Naive thymus-derived CD8-positive, alpha-beta T cell (primary cell): ENCODE results near the gene MAST3. TPM values are rescaled to one million over a fixed set of nuclear protein-coding genes. Genes with fewer than 3 reads are reported as not detected.
"Not testable (repeated sequence)": the region's sequence is repeated elsewhere in the genome, so short reads cannot be mapped to it uniquely, and the experiment has no call there.

Experiments
- ATAC-seq, 2 donors: fragments of 150-1000 bp; cut with Tn5 transposase in 1 of 2; sonication (Bioruptor Pico), chemical (Tn5 transposase) in 1 of 2; 1 replicate in 1 of 2; 2 replicates in 1 of 2; pipeline ENCODE4 v1.10.0; 2021; ENCODE audit warnings: mild to moderate bottlenecking in 2 of 2, moderate library complexity in 2 of 2
- POLR2A ChIA-PET: fragments of 350-600 bp; sonication (Branson Sonifier 250); formaldehyde crosslinking; loops from one replicate; lab custom pipeline; 2021; ENCODE audit warnings: antibody characterized with exemption; lab: Charles Lee
- DNase-seq, 10 donors: peaks; one replicate each; pipeline versions ENCODE4 v3.0.0 to v3.0.0-alpha.2; 2020 to 2022
- H3K27ac Mint-ChIP-seq, 10 donors: one replicate each; pipeline ENCODE4 v1.8.0; 2020 to 2022; ENCODE audit warnings: mild to moderate bottlenecking in 10 of 10, mixed read lengths in 10 of 10, moderate library complexity in 4 of 10, inconsistent platforms in 1 of 10
- H3K27me3 Mint-ChIP-seq, 5 donors: one replicate each; pipeline ENCODE4 v1.8.0; 2021 to 2022; ENCODE audit warnings: mixed read lengths in 5 of 5
- H3K36me3 Mint-ChIP-seq, 3 donors: one replicate each; pipeline ENCODE4 v1.8.0; 2020 to 2022; ENCODE audit warnings: mixed read lengths in 3 of 3, mild to moderate bottlenecking in 2 of 3, inconsistent platforms in 1 of 3
- H3K4me1 Mint-ChIP-seq, 4 donors: one replicate each; pipeline ENCODE4 v1.8.0; 2021 to 2022; ENCODE audit warnings: mixed read lengths in 4 of 4
- H3K4me3 Mint-ChIP-seq, 10 donors: one replicate each; pipeline ENCODE4 v1.8.0; 2020 to 2022; ENCODE audit warnings: mild to moderate bottlenecking in 10 of 10, mixed read lengths in 10 of 10, moderate library complexity in 6 of 10, inconsistent platforms in 1 of 10
- H3K9me3 Mint-ChIP-seq, 9 donors: one replicate each; pipeline ENCODE4 v1.8.0; 2020 to 2022; ENCODE audit warnings: mixed read lengths in 9 of 9, mild to moderate bottlenecking in 3 of 9, inconsistent platforms in 1 of 9, moderate library complexity in 1 of 9
- polyA plus RNA-seq, 3 donors: library from polyadenylated mRNA; unstranded; fragments of 300-500 nt; fragmentation: Illumina TruSeq; gene quantifications; one replicate each; pipeline ENCODE4 v1.2.3, GENCODE V29; 2021
- total RNA-seq, 8 experiments: library from RNA in 2 of 8; stranded (reverse) in 2 of 8; gene quantifications; one replicate each; pipeline ENCODE4 v1.2.3 and lab custom pipeline; 2021 to 2026

MAST3 gene
- total and polyA plus RNA-seq, 5 experiments from 2014 or later, result 9.4 to 44.8 (median 15.7) TPM

- POLR2A ChIA-PET, result no interaction called here
- H3K27ac Mint-ChIP-seq, result peak overlapping the region in 5 of 10 donors; percentile 26 to 79 (median 44)
- no peak for DNase-seq
These were observed 58.7 kb downstream of the MAST3 start for GRCh38 chr19:18156268-18156667.

GRCh38 chr19:18156841-18157464 is 59.4 kb downstream of the MAST3 start:
- H3K9me3 Mint-ChIP-seq, result no peaks in the 10 kb centered on the region
- POLR2A ChIA-PET, result no interaction called here
- H3K4me3 Mint-ChIP-seq, result no peak overlapping the region
- no peak for ATAC-seq
- H3K27me3 Mint-ChIP-seq, result no peaks in the 10 kb centered on the region
- H3K27ac Mint-ChIP-seq, result no peak overlapping the region
- peaks cover 16 to 34% (median 30%) of the 10 kb centered on the region in 4 donors for H3K4me1 Mint-ChIP-seq
- peaks cover 0 to 3% (median 0%) of the 10 kb centered on the region in 3 donors for H3K36me3 Mint-ChIP-seq
- DNase-seq, result no peak

More at GRCh38 chr19:18156268-18156667, 58.7 kb downstream of the MAST3 start:
- Mint-ChIP-seq H3K4me1 (peaks cover 17 to 35% (median 30%) of the 10 kb centered on the region in 4 donors), H3K27me3 (no peaks in the 10 kb centered on the region), H3K36me3 (peaks cover 0 to 3% (median 0%) of the 10 kb centered on the region in 3 donors), H3K9me3 (no peaks in the 10 kb centered on the region), H3K4me3 (peak overlapping the region in 1 of 10 donors; percentile 62)
- ATAC-seq, result no peak

- DNase-seq (no peak), ATAC-seq (no peak)
- peaks cover 0 to 3% (median 0%) of the 10 kb centered on the region in 3 donors for H3K36me3 Mint-ChIP-seq
- no peak overlapping the region for H3K27ac Mint-ChIP-seq
- H3K9me3 Mint-ChIP-seq, result no peaks in the 10 kb centered on the region
- POLR2A ChIA-PET, result interaction anchor here (0.7 kb wide), 1 partner anchor 15 kb away, joined by 5 read pairs; no protein-coding TSS in a partner anchor
- H3K27me3 Mint-ChIP-seq, result no peaks in the 10 kb centered on the region
- no peak overlapping the region for H3K4me3 Mint-ChIP-seq
- H3K4me1 Mint-ChIP-seq, result peaks cover 12 to 31% (median 24%) of the 10 kb centered on the region in 4 donors
These were observed 60.0 kb downstream of the MAST3 start for GRCh38 chr19:18157465-18158063.

GRCh38 chr19:18158467-18158866 is 60.9 kb downstream of the MAST3 start:
- no peaks in the 10 kb centered on the region for H3K9me3 Mint-ChIP-seq
- DNase-seq, result no peak
- ATAC-seq, result no peak
- peak overlapping the region in 1 of 10 donors; percentile 15 for H3K27ac Mint-ChIP-seq
- H3K4me1 Mint-ChIP-seq, result peaks cover 11 to 31% (median 23%) of the 10 kb centered on the region in 4 donors
- POLR2A ChIA-PET, result interaction anchor here (0.7 kb wide), 1 partner anchor 47 kb away, joined by 3 read pairs; no protein-coding TSS in a partner anchor
- peaks cover 0 to 8% (median 0%) of the 10 kb centered on the region in 3 donors for H3K36me3 Mint-ChIP-seq
- H3K27me3 Mint-ChIP-seq, result no peaks in the 10 kb centered on the region
- no peak overlapping the region for H3K4me3 Mint-ChIP-seq

- POLR2A ChIA-PET, result interaction anchor here (1.0 to 1.8 kb wide), 2 partner anchors 68 to 159 kb away, joined by 4 to 9 read pairs; no protein-coding TSS in a partner anchor
- H3K27ac Mint-ChIP-seq, result not testable (repeated sequence)
These were observed 61.6 kb downstream of the MAST3 start for GRCh38 chr19:18159059-18159616.

GRCh38 chr19:18159810-18160209 is 62.2 kb downstream of the MAST3 start:
- Mint-ChIP-seq H3K36me3 (peaks cover 0 to 14% (median 0%) of the 10 kb centered on the region in 3 donors), H3K27me3 (no peaks in the 10 kb centered on the region), H3K4me3 (no peak overlapping the region), H3K4me1 (peaks cover 4 to 21% (median 13%) of the 10 kb centered on the region in 4 donors), H3K27ac (peak overlapping the region in 1 of 10 donors; percentile 70), H3K9me3 (no peaks in the 10 kb centered on the region)
- DNase-seq (no peak), ATAC-seq (no peak)
- POLR2A ChIA-PET, result interaction anchor here (1.0 to 1.8 kb wide), 2 partner anchors 69 to 160 kb away, joined by 4 to 9 read pairs; no protein-coding TSS in a partner anchor

More at GRCh38 chr19:18159059-18159616, 61.6 kb downstream of the MAST3 start:
- peaks cover 8 to 26% (median 19%) of the 10 kb centered on the region in 4 donors for H3K4me1 Mint-ChIP-seq
- H3K36me3 Mint-ChIP-seq, result peaks cover 0 to 13% (median 0%) of the 10 kb centered on the region in 3 donors
- ATAC-seq, DNase-seq, H3K27me3 Mint-ChIP-seq, H3K4me3 Mint-ChIP-seq, H3K9me3 Mint-ChIP-seq: not testable (repeated sequence)

GRCh38 chr19:18160493-18160970 is 63.0 kb downstream of the MAST3 start:
- Mint-ChIP-seq H3K4me3 (peak overlapping the region in 9 of 10 donors; percentile 3 to 62 (median 57)), H3K27me3 (no peaks in the 10 kb centered on the region), H3K36me3 (peaks cover 0 to 18% (median under 1%) of the 10 kb centered on the region in 3 donors), H3K27ac (peak overlapping the region in 7 of 10 donors; percentile 37 to 82 (median 66)), H3K4me1 (peaks cover 2 to 18% (median 13%) of the 10 kb centered on the region in 4 donors), H3K9me3 (no peaks in the 10 kb centered on the region)
- ATAC-seq, result no peak
- POLR2A ChIA-PET, result interaction anchor here (0.6 to 3.2 kb wide), 13 partner anchors 8 to 792 kb away, joined by 3 to 13 read pairs (median 3); partner anchors contain the start of genes IL12RB1 and PIK3R2
- no peak for DNase-seq

- Mint-ChIP-seq H3K4me1 (peaks cover 2 to 18% (median 12%) of the 10 kb centered on the region in 4 donors), H3K4me3 (peak overlapping the region in 6 of 10 donors; percentile 3 to 70 (median 58)), H3K36me3 (peaks cover 0 to 24% (median 3%) of the 10 kb centered on the region in 3 donors), H3K27ac (peak overlapping the region in 2 of 10 donors; percentile 62 to 81), H3K27me3 (no peaks in the 10 kb centered on the region), H3K9me3 (no peaks in the 10 kb centered on the region)
- peak; percentile 94 to 97 for ATAC-seq
- POLR2A ChIA-PET, result interaction anchor here (0.6 to 3.2 kb wide), 13 partner anchors 9 to 792 kb away, joined by 3 to 13 read pairs (median 3); partner anchors contain the start of genes IL12RB1 and PIK3R2
- peak; percentile 67 to 90 (median 83) for DNase-seq
These were observed 63.5 kb downstream of the MAST3 start for GRCh38 chr19:18160971-18161635.

- POLR2A ChIA-PET, result interaction anchor here (1.2 to 3.2 kb wide), 4 partner anchors 9 to 119 kb away, joined by 3 to 13 read pairs (median 4); partner anchors contain the start of gene PIK3R2
- H3K4me1 Mint-ChIP-seq, result peaks cover 2 to 13% (median 8%) of the 10 kb centered on the region in 4 donors
- ATAC-seq, result peak in 1 of 2 donors; percentile 31
- H3K27me3 Mint-ChIP-seq, result no peaks in the 10 kb centered on the region
- peak overlapping the region in 5 of 10 donors; percentile 14 to 70 (median 36) for H3K4me3 Mint-ChIP-seq
- H3K27ac Mint-ChIP-seq, result peak overlapping the region in 4 of 10 donors; percentile 29 to 81 (median 58)
- no peaks in the 10 kb centered on the region for H3K9me3 Mint-ChIP-seq
- peaks cover 0 to 27% (median 3%) of the 10 kb centered on the region in 3 donors for H3K36me3 Mint-ChIP-seq
- no peak for DNase-seq
These were observed 64.0 kb downstream of the MAST3 start for GRCh38 chr19:18161636-18162002.

GRCh38 chr19:18164072-18164471 is 66.5 kb downstream of the MAST3 start:
- Mint-ChIP-seq H3K27me3 (no peaks in the 10 kb centered on the region), H3K9me3 (no peaks in the 10 kb centered on the region), H3K4me1 (peaks cover 4 to 14% (median 11%) of the 10 kb centered on the region in 4 donors), H3K27ac (peak overlapping the region in 1 of 10 donors; percentile 38), H3K36me3 (peaks cover 0 to 42% (median 9%) of the 10 kb centered on the region in 3 donors), H3K4me3 (no peak overlapping the region)
- POLR2A ChIA-PET, result interaction anchor here (0.7 to 0.9 kb wide), 2 partner anchors 29 to 68 kb away, joined by 3 read pairs; partner anchors contain the start of gene MPV17L2
- ATAC-seq, result no peak
- no peak for DNase-seq

- POLR2A ChIA-PET, result interaction anchor here (0.6 to 1.5 kb wide), 2 partner anchors 8 to 66 kb away, joined by 3 read pairs; no protein-coding TSS in a partner anchor
- peak overlapping the region in 2 of 10 donors; percentile 22 to 34 for H3K27ac Mint-ChIP-seq
- DNase-seq (no peak), ATAC-seq (no peak)
- peaks cover 0 to 53% (median 9%) of the 10 kb centered on the region in 3 donors for H3K36me3 Mint-ChIP-seq
- no peak overlapping the region for H3K4me3 Mint-ChIP-seq
- no peaks in the 10 kb centered on the region for H3K9me3 Mint-ChIP-seq
- no peaks in the 10 kb centered on the region for H3K27me3 Mint-ChIP-seq
- H3K4me1 Mint-ChIP-seq, result peaks cover 0 to 20% (median 4%) of the 10 kb centered on the region in 4 donors
These were observed 68.4 kb downstream of the MAST3 start for GRCh38 chr19:18165794-18166544.
